Spinal cord (tissue), 10 donors: ENCODE results near the gene KCNQ1. TPM values are rescaled to one million over a fixed set of nuclear protein-coding genes. Genes with fewer than 3 reads are reported as not detected.
A peak's percentile ranks its signal among the peaks of the same experiment; 100 is the strongest.

Source experiments
- DNase-seq, 6 donors: peaks; one replicate each; pipeline versions ENCODE4 v3.0.0 to v3.0.0-alpha.2; 2013 to 2015; ENCODE audit warnings: low spot score in 6 of 6, low read depth in 4 of 6
- H3K27ac ChIP-seq: one replicate; pipeline ENCODE4 v1.5.1; 2013; ENCODE audit warnings: low read depth, low read length, control low read depth
- H3K27me3 ChIP-seq: one replicate; pipeline ENCODE4 v1.6.1; 2013; ENCODE audit warnings: low read length; ENCODE audit not compliant: control insufficient read depth, insufficient read depth
- H3K36me3 ChIP-seq: one replicate; pipeline ENCODE4 v1.6.1; 2013; ENCODE audit warnings: low read length; ENCODE audit not compliant: control insufficient read depth, insufficient read depth
- H3K4me1 ChIP-seq: one replicate; pipeline ENCODE4 v1.6.1; 2013; ENCODE audit warnings: low read length; ENCODE audit not compliant: control insufficient read depth, insufficient read depth
- H3K4me3 ChIP-seq: one replicate; pipeline ENCODE4 v1.5.1; 2013; ENCODE audit warnings: low read depth, low read length, control low read depth
- H3K9me3 ChIP-seq: one replicate; pipeline ENCODE4 v1.6.1; 2013; ENCODE audit warnings: low read length; ENCODE audit not compliant: control insufficient read depth, insufficient read depth
- WGBS: methylation state at CpG from one replicate; pipeline ENCODE4 v1.1.5; 2013; ENCODE audit warnings: missing lambda C conversion rate; ENCODE audit not compliant: insufficient coverage; 5-methylcytosine and 5-hydroxymethylcytosine counted together
- polyA plus RNA-seq, 2 donors: library from polyadenylated mRNA; unstranded; fragments of 120-200 nt; gene quantifications; one replicate each; pipeline ENCODE4 v1.2.1, GENCODE V29; 2013; ENCODE audit not compliant: insufficient read length in 2 of 2
- total RNA-seq, 2 donors: library from RNA; depleted of rRNA in 1 of 2; stranded (reverse); fragments of 120-200 nt in 1 of 2; fragments of >200 nt in 1 of 2; gene quantifications; one replicate each; pipeline versions ENCODE4 v1.2.3 to v1.2.4, GENCODE V29; 2013 to 2014
- donor health status: healthy.

The KCNQ1 gene
- total and polyA plus RNA-seq, 4 donors, result 0.83 to 3.1 (median 2.1) TPM

DNA sequence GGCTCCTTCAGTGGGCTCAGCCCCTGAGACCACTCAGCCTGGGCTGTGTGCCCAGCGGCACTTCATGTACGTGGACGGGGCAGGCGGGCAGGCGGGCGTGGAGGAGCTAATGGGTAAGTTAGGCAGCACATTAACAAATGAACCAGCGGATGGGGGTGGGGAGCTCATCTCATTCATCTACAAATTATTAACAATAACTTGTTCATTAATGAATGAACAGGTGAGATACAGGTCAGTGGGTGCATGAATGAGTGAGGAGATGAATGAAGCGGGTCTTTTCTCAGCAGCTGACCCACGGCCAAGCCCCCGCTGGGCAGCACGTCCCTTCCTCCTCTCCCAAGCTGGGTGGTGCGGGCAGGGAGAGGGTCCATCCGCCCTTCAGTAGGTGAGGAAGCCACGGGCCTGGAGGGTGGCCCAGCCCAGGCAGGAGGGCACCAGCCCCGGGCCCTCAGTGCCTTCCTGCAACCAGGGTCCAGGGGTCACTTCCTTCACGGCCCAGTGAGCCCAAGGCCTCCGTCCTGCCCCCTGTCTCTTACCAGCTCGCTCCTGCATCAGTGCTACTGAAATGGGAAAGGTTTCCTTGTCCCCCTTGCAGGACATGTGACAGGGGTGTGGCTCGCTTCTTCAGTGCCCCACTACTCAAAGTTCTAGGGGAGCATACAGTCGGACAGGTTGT, 315.5 kb downstream of the KCNQ1 start:
- peak in 1 of 6 donors; percentile 30 for DNase-seq
- H3K9me3 ChIP-seq, result peaks cover 10% of the 10 kb centered on the region
- H3K27me3 ChIP-seq, result no peaks in the 10 kb centered on the region
- no peaks in the 10 kb centered on the region for H3K36me3 ChIP-seq
- WGBS, result 86% methylated on average over 10 of the region's 20 CpGs
- no peak overlapping the region for H3K4me3 ChIP-seq
- H3K4me1 ChIP-seq, result peaks cover 11% of the 10 kb centered on the region
- no peak overlapping the region for H3K27ac ChIP-seq

DNA sequence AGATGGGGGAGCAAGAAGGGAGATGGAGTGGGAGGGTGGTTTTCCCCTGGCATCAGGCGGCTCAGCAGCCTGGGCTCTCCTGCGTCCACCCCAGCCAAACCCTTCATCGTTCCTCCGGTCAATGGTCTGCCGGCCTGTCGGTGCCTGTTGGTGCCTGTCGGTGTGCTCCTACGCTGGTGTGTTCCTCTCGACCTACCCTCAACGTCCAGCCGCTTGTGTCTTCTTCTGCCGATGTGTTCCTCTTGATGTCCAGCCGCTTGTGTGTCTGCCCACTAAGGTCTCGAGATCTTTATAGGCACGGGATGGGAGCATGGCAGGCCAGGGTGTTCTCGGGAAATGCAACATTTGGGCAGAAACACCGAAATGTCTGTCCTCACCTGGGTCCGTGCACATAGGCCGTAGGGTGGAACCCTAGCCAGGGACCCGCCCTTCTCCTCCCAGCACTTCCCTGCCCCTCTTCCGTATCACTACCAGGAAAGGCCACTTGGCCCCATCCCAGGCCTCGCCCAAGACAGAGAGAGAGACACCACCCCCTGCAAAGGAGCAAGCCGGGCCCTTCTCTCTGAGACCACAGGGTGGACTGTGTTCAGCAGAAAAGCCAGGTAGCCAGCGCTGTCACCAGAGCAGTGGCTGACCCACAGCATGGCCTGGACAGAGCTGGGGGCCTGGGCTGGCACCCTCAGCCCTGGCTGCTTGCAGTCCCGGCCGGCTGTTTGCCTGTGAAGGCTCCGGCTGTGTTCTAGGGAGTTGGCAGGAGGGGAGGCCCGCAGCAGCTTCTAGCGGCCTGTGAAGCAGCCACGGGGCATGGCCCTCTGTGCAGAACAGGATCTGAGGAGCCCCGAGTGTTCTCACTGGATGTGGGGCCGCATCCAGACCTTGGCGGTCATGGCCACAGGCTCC, 316.6 kb downstream of the KCNQ1 start:
- DNase-seq, result no peak
- WGBS, result 93% methylated on average over 33 of the region's 33 CpGs
- H3K9me3 ChIP-seq, result peaks cover 10% of the 10 kb centered on the region
- no peak overlapping the region for H3K4me3 ChIP-seq
- H3K4me1 ChIP-seq, result peaks cover 11% of the 10 kb centered on the region
- H3K27me3 ChIP-seq, result no peaks in the 10 kb centered on the region
- H3K27ac ChIP-seq, result no peak overlapping the region
- no peaks in the 10 kb centered on the region for H3K36me3 ChIP-seq

DNA sequence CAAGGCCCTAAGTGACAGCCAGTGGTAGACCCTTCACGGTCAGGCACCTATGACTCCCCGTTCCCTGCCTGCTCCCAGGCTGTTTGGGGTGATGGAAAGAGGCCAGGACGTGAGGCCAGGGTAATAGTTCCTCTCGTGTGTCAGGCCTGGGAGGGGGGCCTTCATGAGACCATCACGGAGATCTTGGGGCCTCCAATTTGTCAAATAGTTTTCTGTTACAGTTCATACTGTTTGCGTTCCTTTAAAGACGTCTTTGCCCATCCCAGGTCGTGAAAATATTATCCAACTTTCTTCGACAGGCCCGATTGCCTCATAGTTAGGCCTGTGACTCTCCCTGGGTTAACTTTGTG, 317.2 kb downstream of the KCNQ1 start:
- Histone ChIP-seq H3K27ac (no peak overlapping the region), H3K9me3 (peaks cover 6% of the 10 kb centered on the region), H3K4me3 (no peak overlapping the region), H3K36me3 (no peaks in the 10 kb centered on the region), H3K27me3 (no peaks in the 10 kb centered on the region), H3K4me1 (peaks cover 11% of the 10 kb centered on the region)
- 96% methylated on average over 9 of the region's 10 CpGs for WGBS
- no peak for DNase-seq

DNA sequence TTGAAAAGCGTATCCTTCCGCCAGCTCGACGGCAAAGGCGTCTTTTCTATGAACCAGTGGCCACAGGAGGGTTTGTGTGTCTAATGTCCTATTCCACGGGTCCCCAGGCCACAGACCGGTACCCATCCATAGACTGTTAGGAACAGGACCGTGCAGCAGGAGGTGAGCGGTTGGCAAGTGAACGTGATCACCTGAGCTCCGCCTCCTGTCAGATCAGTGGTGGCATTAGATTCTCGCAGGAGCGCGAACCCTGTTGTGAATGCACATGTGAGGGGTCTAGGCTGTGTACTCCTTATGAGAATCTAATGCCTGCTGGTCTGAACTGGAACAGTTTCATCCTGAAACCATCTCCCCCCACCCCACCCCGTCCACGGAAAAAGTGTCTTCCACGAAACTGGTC, 317.6 kb downstream of the KCNQ1 start:
- Histone ChIP-seq H3K4me3 (no peak overlapping the region), H3K9me3 (peaks cover 5% of the 10 kb centered on the region), H3K27me3 (no peaks in the 10 kb centered on the region), H3K36me3 (no peaks in the 10 kb centered on the region), H3K27ac (no peak overlapping the region), H3K4me1 (peaks cover 11% of the 10 kb centered on the region)
- WGBS, result 89% methylated on average over 17 of the region's 17 CpGs
- no peak for DNase-seq

DNA sequence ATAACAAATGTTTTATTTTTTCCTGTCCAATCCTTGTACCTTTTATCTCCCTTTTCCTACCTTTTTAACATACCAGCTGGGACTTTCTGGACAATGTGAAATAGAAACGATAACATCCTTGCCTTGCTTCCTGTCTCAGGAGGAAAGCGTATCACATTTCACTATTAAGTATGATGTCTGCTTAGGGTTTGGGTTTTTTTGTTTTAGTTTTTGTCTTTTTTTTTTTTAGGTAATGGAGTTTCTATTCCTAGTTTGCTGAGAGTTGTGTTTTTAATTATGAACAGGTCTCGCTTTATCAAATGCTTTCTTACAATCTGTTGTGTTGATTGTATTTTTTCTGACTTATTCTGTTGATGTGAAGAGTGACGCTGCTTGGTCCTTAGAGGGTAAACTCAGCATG, 319.2 kb downstream of the KCNQ1 start:
- no peaks in the 10 kb centered on the region for H3K9me3 ChIP-seq
- WGBS, result 90% methylated on average over 2 of the region's 4 CpGs
- no peak overlapping the region for H3K27ac ChIP-seq
- H3K4me1 ChIP-seq, result peaks cover 11% of the 10 kb centered on the region
- no peak overlapping the region for H3K4me3 ChIP-seq
- no peak for DNase-seq
- no peaks in the 10 kb centered on the region for H3K36me3 ChIP-seq
- no peaks in the 10 kb centered on the region for H3K27me3 ChIP-seq

DNA sequence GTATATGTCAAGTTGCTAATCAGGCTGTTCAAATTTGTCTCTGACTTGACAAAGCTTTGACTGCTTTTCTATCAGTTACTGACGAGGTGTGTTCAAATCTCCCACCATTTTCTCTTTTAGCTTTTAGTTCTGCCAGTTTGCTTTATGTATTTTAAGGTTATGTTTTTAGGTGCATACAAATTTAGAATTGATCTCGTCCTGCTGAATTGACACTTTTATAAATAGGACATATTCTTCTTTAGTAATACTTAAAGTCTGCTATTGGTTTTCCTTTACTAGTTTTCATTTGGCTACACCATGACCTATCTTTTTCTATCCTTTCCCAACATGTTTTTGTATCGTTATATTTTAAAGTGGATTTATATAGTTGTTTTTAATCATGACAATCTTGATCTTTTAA, 320.7 kb downstream of the KCNQ1 start:
- WGBS, result no CpG with 5 or more reads among the region's 3 CpGs
- no peak overlapping the region for H3K27ac ChIP-seq
- no peak for DNase-seq
- H3K9me3 ChIP-seq, result no peaks in the 10 kb centered on the region
- H3K4me1 ChIP-seq, result no peaks in the 10 kb centered on the region
- no peaks in the 10 kb centered on the region for H3K27me3 ChIP-seq
- peaks cover 3% of the 10 kb centered on the region for H3K36me3 ChIP-seq
- no peak overlapping the region for H3K4me3 ChIP-seq

DNA sequence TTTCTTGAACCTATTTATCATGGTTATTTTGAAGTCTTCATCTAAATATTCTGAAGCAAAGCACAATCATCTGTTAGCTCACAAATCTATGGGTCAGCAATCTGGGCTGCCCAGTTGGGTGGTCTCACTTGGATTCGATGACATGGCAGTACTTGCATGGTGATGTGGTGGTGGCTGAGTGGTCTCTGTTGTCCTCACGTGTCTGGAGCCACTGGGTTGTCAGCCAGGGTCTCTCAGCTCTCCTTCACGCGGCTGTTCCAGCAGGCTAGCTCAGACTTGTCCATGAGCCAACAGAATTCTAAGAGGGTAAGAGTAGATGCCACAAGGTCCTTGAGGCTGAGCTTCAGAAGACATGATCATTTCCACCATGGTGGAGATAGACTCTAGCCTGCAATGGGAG, 321.4 kb downstream of the KCNQ1 start:
- no peaks in the 10 kb centered on the region for H3K9me3 ChIP-seq
- 91% methylated on average over 4 of the region's 4 CpGs for WGBS
- no peaks in the 10 kb centered on the region for H3K27me3 ChIP-seq
- no peak for DNase-seq
- no peak overlapping the region for H3K27ac ChIP-seq
- H3K4me3 ChIP-seq, result no peak overlapping the region
- no peaks in the 10 kb centered on the region for H3K4me1 ChIP-seq
- H3K36me3 ChIP-seq, result peaks cover 3% of the 10 kb centered on the region

DNA sequence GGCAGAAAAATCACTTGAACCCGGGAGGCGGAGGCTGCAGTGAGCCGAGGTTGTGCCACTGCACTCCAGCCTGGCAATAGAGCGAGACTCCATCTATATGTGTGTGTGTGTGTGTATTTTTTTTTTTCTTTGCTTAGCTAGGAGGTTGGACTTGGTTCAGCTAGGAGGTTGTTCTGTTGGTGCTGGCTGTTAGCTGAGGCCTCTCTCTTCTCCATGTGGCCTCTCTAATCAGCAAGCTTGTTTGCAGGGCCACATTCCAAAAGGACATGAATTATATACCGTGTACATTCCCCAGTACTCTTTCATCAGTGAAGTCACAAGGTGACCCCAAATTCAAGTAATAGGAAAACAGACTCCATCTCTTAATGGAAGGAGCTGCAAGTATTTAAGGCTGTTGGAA, 322.3 kb downstream of the KCNQ1 start:
- peaks cover 3% of the 10 kb centered on the region for H3K36me3 ChIP-seq
- H3K4me3 ChIP-seq, result no peak overlapping the region
- H3K27me3 ChIP-seq, result no peaks in the 10 kb centered on the region
- DNase-seq, result no peak
- no peaks in the 10 kb centered on the region for H3K9me3 ChIP-seq
- peaks cover 6% of the 10 kb centered on the region for H3K4me1 ChIP-seq
- no CpG with 5 or more reads among the region's 5 CpGs for WGBS
- H3K27ac ChIP-seq, result no peak overlapping the region

DNA sequence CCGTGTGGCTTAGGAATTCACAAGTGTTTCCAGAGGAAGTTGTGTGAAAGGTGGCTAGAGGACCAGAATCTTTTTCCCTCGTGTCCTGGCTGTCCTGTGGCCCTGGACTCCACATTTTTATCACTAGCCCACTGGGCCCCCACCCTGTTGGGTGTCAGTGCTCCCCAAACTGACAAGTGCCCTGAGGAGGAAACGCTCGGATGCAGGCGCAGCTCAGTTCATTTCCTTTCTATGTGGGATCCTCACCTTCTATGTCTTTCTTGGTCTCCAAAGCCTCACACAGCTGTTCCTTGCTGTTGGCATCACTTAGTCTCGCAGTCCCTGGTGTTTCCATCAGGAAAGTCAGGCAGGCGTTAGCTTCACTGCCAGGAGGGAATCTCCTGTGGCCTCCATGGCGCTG, 323.0 kb downstream of the KCNQ1 start:
- no peak for DNase-seq

More for the DNA sequence above, 323.0 kb downstream of the KCNQ1 start:
- 83% methylated on average over 5 of the region's 8 CpGs for WGBS
- Histone ChIP-seq H3K4me1 (peaks cover 6% of the 10 kb centered on the region), H3K27me3 (no peaks in the 10 kb centered on the region), H3K4me3 (no peak overlapping the region), H3K36me3 (peaks cover 3% of the 10 kb centered on the region), H3K9me3 (no peaks in the 10 kb centered on the region), H3K27ac (no peak overlapping the region)
